Colonic mucosa (tissue), 4 donors: ENCODE data around the gene CPM. TPM values are rescaled to one million over a fixed set of nuclear protein-coding genes. Genes with fewer than 3 reads are reported as not detected.

Source experiments
- DNase-seq: peaks from one replicate; pipeline ENCODE4 v3.0.0-alpha.2; 2020
- H3K27ac ChIP-seq: fragments of 200-600 bp; one replicate; pipeline ENCODE4 v1.8.0; 2021
- H3K27me3 ChIP-seq: fragments of 200-600 bp; one replicate; pipeline ENCODE4 v1.8.0; 2021
- H3K36me3 ChIP-seq: fragments of 200-600 bp; one replicate; pipeline ENCODE4 v1.8.0; 2021
- H3K4me1 ChIP-seq: fragments of 200-600 bp; one replicate; pipeline ENCODE4 v1.8.0; 2021; ENCODE audit warnings: mild to moderate bottlenecking
- H3K4me3 ChIP-seq: fragments of 200-600 bp; one replicate; pipeline ENCODE4 v1.8.0; 2021
- H3K9ac ChIP-seq, 2 donors: one replicate each; pipeline ENCODE4 v1.7.0; 2013; ENCODE audit warnings: control low read depth in 2 of 2, low read depth in 2 of 2, low read length in 2 of 2
- H3K9me3 ChIP-seq: fragments of 200-600 bp; one replicate; pipeline ENCODE4 v1.8.0; 2021
- CTCF ChIP-seq: fragments of 200-600 bp; IDR thresholded peaks from one replicate; pipeline ENCODE4 v1.8.0; 2022; ENCODE audit warnings: antibody characterized with exemption, mild to moderate bottlenecking
- intact Hi-C: fragments of 100-400 bp; cut with DNase I; formaldehyde crosslinking; loops from one replicate; pipeline ENCODE4 v1.14.1; 2022
- total RNA-seq, 2 donors: library from RNA; stranded (reverse); fragmentation: NEBNext Ultra II Directional in 1 of 2; extraction: Animal tissue kit (Norgen Biotek cat#: 25700) in 1 of 2; gene quantifications; one replicate each; pipeline ENCODE4 v1.2.1, GENCODE V29; 2021
- donor health status: healthy.
- donor health status: DM: no; HTN: no; CAD: no.
- donor health status: DM: no; HTN: no; CAD: no.

The CPM gene
- total RNA-seq, 2 donors from 2014 or later, result 30.0 to 40.3 TPM

GRCh38 chr12:68959891-68960464, 27.0 kb upstream of the CPM start:
- Histone ChIP-seq H3K4me3 (no peak overlapping the region), H3K9ac (no peak overlapping the region), H3K4me1 (no peaks in the 10 kb centered on the region), H3K27ac (no peak overlapping the region), H3K9me3 (no peaks in the 10 kb centered on the region), H3K27me3 (no peaks in the 10 kb centered on the region), H3K36me3 (no peaks in the 10 kb centered on the region)
- intact Hi-C loops, result no loop called here
- TF ChIP-seq CTCF, result no peak
- no peak for DNase-seq

- DNase-seq, result no peak
- H3K27me3 ChIP-seq, result no peaks in the 10 kb centered on the region
- no peak overlapping the region for H3K27ac ChIP-seq
- no peaks in the 10 kb centered on the region for H3K36me3 ChIP-seq
- no peaks in the 10 kb centered on the region for H3K9me3 ChIP-seq
- intact Hi-C loops, result no loop called here
- H3K9ac ChIP-seq, result no peak overlapping the region
- no peaks in the 10 kb centered on the region for H3K4me1 ChIP-seq
- no peak overlapping the region for H3K4me3 ChIP-seq
- TF ChIP-seq CTCF, result no peak
These were observed 26.3 kb upstream of the CPM start for GRCh38 chr12:68959143-68959858.

- no peak overlapping the region for H3K27ac ChIP-seq
- intact Hi-C loops, result no loop called here
These were observed 25.4 kb upstream of the CPM start for GRCh38 chr12:68958322-68958721.

GRCh38 chr12:68957273-68957672, 24.3 kb upstream of the CPM start:
- no peak for TF ChIP-seq CTCF
- H3K27me3 ChIP-seq, result no peaks in the 10 kb centered on the region
- intact Hi-C loops, result no loop called here
- DNase-seq, result no peak
- no peaks in the 10 kb centered on the region for H3K4me1 ChIP-seq
- H3K9me3 ChIP-seq, result no peaks in the 10 kb centered on the region
- H3K9ac ChIP-seq, result no peak overlapping the region
- H3K27ac ChIP-seq, result no peak overlapping the region
- H3K4me3 ChIP-seq, result no peak overlapping the region
- H3K36me3 ChIP-seq, result no peaks in the 10 kb centered on the region

More at GRCh38 chr12:68958322-68958721, 25.4 kb upstream of the CPM start:
- no peak overlapping the region for H3K4me3 ChIP-seq
- H3K27me3 ChIP-seq, result no peaks in the 10 kb centered on the region
- no peak overlapping the region for H3K9ac ChIP-seq
- H3K4me1 ChIP-seq, result no peaks in the 10 kb centered on the region
- DNase-seq, result no peak
- no peaks in the 10 kb centered on the region for H3K9me3 ChIP-seq
- no peak for TF ChIP-seq CTCF
- H3K36me3 ChIP-seq, result no peaks in the 10 kb centered on the region

GRCh38 chr12:68956466-68956865, 23.5 kb upstream of the CPM start:
- no peaks in the 10 kb centered on the region for H3K9me3 ChIP-seq
- intact Hi-C loops, result no loop called here
- no peak overlapping the region for H3K27ac ChIP-seq
- no peak overlapping the region for H3K4me3 ChIP-seq
- no peaks in the 10 kb centered on the region for H3K36me3 ChIP-seq
- H3K4me1 ChIP-seq, result no peaks in the 10 kb centered on the region
- no peak overlapping the region for H3K9ac ChIP-seq
- DNase-seq, result no peak
- no peaks in the 10 kb centered on the region for H3K27me3 ChIP-seq
- no peak for TF ChIP-seq CTCF
